WTC11 (cell line): ENCODE data around the gene DNAAF3. TPM values are rescaled to one million over a fixed set of nuclear protein-coding genes. Genes with fewer than 3 reads are reported as not detected.

ENCODE experiments used
- ATAC-seq: fragments of 200-7000 bp; cut with Tn5 transposase; 2 replicates; pipeline ENCODE4 v1.10.0; 2021; ENCODE audit warnings: mild to moderate bottlenecking, moderate library complexity
- CTCF ChIA-PET: fragments of 300-600 bp; sonication (Branson Sonifier 250); formaldehyde crosslinking; loops from one replicate; lab custom pipeline; 2021; ENCODE audit warnings: antibody characterized with exemption; lab: Charles Lee
- POLR2A ChIA-PET: fragments of 350-600 bp; sonication (Branson Sonifier 250); formaldehyde crosslinking; loops from one replicate; lab custom pipeline; 2021; ENCODE audit warnings: antibody characterized with exemption; lab: Charles Lee
- DNase-seq: peaks from one replicate; pipeline ENCODE4 v3.0.0; 2021; ENCODE audit warnings: low spot score
- H3K27ac Mint-ChIP-seq: 2 replicates; pipeline ENCODE4 v1.8.0; 2021; ENCODE audit warnings: mixed read lengths
- H3K27me3 Mint-ChIP-seq: 2 replicates; pipeline ENCODE4 v1.8.0; 2021; ENCODE audit warnings: low read depth, mild to moderate bottlenecking, moderate library complexity, mixed read lengths
- H3K36me3 Mint-ChIP-seq: 2 replicates; pipeline ENCODE4 v1.8.0; 2021; ENCODE audit warnings: mixed read lengths
- H3K4me1 Mint-ChIP-seq: 2 replicates; pipeline ENCODE4 v1.8.0; 2022; ENCODE audit warnings: mixed read lengths
- H3K4me3 Mint-ChIP-seq: 2 replicates; pipeline ENCODE4 v1.8.0; 2021; ENCODE audit warnings: mild to moderate bottlenecking, moderate library complexity, mixed read lengths
- H3K9me3 Mint-ChIP-seq: 2 replicates; pipeline ENCODE4 v1.8.0; 2021; ENCODE audit warnings: mixed read lengths
- ATF6 ChIP-seq: sonication (generic); formaldehyde crosslinking; IDR thresholded peaks from 2 replicates; pipeline ENCODE4 v1.8.1; 2023; ENCODE audit warnings: mild to moderate bottlenecking, missing genetic modification reagents
- ERG ChIP-seq: fragments of 250-450 bp; sonication (Bioruptor Pico); IDR thresholded peaks from 2 replicates; pipeline ENCODE4 v1.8.0; 2021; ENCODE audit warnings: mild to moderate bottlenecking
- FOXJ3 ChIP-seq: sonication (generic); formaldehyde crosslinking; IDR thresholded peaks from 2 replicates; pipeline ENCODE4 v1.9.0; 2021; ENCODE audit warnings: missing genetic modification reagents, mild to moderate bottlenecking, borderline replicate concordance
- IRF2 ChIP-seq: sonication (generic); formaldehyde crosslinking; IDR thresholded peaks from 2 replicates; pipeline ENCODE4 v1.8.0; 2022; ENCODE audit warnings: low read depth, missing genetic modification reagents, borderline replicate concordance
- KAT7 ChIP-seq: sonication (generic); formaldehyde crosslinking; IDR thresholded peaks from 2 replicates; pipeline ENCODE4 v1.8.1; 2023; ENCODE audit warnings: missing genetic modification reagents, mild to moderate bottlenecking, borderline replicate concordance
- NR2C2 ChIP-seq: sonication (generic); formaldehyde crosslinking; IDR thresholded peaks from 2 replicates; pipeline ENCODE4 v1.8.0; 2022; ENCODE audit warnings: mild to moderate bottlenecking, missing genetic modification reagents
- PREB ChIP-seq: sonication (generic); formaldehyde crosslinking; IDR thresholded peaks from 2 replicates; pipeline ENCODE4 v1.8.1; 2022; ENCODE audit warnings: mild to moderate bottlenecking, missing genetic modification reagents, moderate library complexity, borderline replicate concordance
- SMAD4 ChIP-seq: sonication (generic); formaldehyde crosslinking; IDR thresholded peaks from 2 replicates; pipeline ENCODE4 v1.8.0; 2022; ENCODE audit warnings: mild to moderate bottlenecking, missing genetic modification reagents
- TEAD4 ChIP-seq: sonication (generic); formaldehyde crosslinking; IDR thresholded peaks from 2 replicates; pipeline ENCODE4 v1.8.0; 2022; ENCODE audit warnings: mild to moderate bottlenecking, missing genetic modification reagents
- ZNF317 ChIP-seq: sonication (generic); formaldehyde crosslinking; IDR thresholded peaks from 2 replicates; pipeline ENCODE4 v1.8.1; 2023; ENCODE audit warnings: low read depth, mild to moderate bottlenecking, moderate library complexity, missing genetic modification reagents, borderline replicate concordance
- ZNF423 ChIP-seq: fragments of 250-450 bp; sonication (Bioruptor Pico); IDR thresholded peaks from 2 replicates; pipeline ENCODE4 v2.1.2; 2022; ENCODE audit warnings: mild to moderate bottlenecking, moderate library complexity
- ZNF532 ChIP-seq: fragments of 250-450 bp; sonication (Bioruptor Pico); IDR thresholded peaks from 2 replicates; pipeline ENCODE4 v1.9.0; 2021; ENCODE audit warnings: mild to moderate bottlenecking, borderline replicate concordance
- ZNF671 ChIP-seq: fragments of 250-450 bp; sonication (Bioruptor Pico); IDR thresholded peaks from 2 replicates; pipeline ENCODE4 v1.8.0; 2021; ENCODE audit warnings: mild to moderate bottlenecking
- total RNA-seq: library from RNA; stranded (reverse); gene quantifications from 3 replicates; pipeline ENCODE4 v1.2.3, GENCODE V29; 2021
- TF ChIP-seq, protein P1 (sequence below): sonication (generic); formaldehyde crosslinking; IDR thresholded peaks from 2 replicates; pipeline ENCODE4 v1.8.0; 2022; ENCODE audit warnings: missing genetic modification reagents
- TF ChIP-seq, protein P2 (sequence below): fragments of 200-600 bp; IDR thresholded peaks from 2 replicates; pipeline ENCODE4 v1.8.0; 2022; ENCODE audit warnings: antibody characterized with exemption
- TF ChIP-seq, protein P3 (sequence below): fragments of 250-450 bp; sonication (Bioruptor Pico); IDR thresholded peaks from 2 replicates; pipeline ENCODE4 v1.9.0; 2021; ENCODE audit warnings: moderate library complexity, mild to moderate bottlenecking, inconsistent platforms, borderline replicate concordance
- TF ChIP-seq, protein P4 (sequence below): sonication (generic); formaldehyde crosslinking; IDR thresholded peaks from 2 replicates; pipeline ENCODE4 v1.8.1; 2022; ENCODE audit warnings: low read depth, mild to moderate bottlenecking, moderate library complexity, missing genetic modification reagents, borderline replicate concordance

DNAAF3 gene
- total RNA-seq, 1 experiment from 2014 or later = 4.0 TPM

DNA sequence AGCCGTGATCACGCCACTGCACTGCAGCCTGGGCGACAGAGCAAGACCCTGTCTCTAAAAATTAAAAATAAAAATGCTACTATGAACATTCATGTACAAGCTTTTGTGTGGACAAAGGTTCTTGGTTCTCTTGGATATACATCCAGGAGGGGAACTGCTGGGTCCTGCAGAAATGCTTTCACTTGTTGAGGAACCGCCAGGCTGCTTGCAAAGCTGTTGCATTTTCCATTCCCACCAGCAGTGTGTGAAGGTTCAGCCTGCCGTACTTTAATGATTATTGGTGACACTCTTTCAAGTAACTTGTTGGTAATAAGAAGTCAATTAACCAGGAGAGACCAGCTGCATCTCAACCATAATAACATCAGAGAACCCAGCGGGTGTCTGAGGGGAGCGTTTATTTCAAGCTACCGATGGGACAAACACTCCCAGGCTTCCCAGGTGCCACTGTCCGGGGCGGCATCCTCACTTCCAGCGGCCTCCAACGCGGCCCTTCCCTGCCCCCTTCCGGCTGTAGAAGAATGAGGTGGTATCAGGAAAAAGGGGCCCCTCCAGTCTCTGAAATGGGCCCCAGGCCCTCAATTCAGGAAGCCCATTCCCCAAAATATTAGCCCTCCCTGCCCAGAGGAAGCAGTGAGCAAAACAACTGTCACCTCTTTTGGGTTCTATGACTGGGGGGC, 33.8 kb downstream of the DNAAF3 start:
- ChIA-PET POLR2A (interaction anchor here (0.6 to 1.1 kb wide), 3 partner anchors 14 to 15 kb away, joined by 3 read pairs; partner anchors contain the start of gene PPP1R12C), CTCF (interaction anchor here (0.6 to 3.6 kb wide), 11 partner anchors 8 to 252 kb away, joined by 4 to 26 read pairs (median 8); partner anchors contain the start of gene PPP1R12C)
- TF ChIP-seq, protein P1, sequence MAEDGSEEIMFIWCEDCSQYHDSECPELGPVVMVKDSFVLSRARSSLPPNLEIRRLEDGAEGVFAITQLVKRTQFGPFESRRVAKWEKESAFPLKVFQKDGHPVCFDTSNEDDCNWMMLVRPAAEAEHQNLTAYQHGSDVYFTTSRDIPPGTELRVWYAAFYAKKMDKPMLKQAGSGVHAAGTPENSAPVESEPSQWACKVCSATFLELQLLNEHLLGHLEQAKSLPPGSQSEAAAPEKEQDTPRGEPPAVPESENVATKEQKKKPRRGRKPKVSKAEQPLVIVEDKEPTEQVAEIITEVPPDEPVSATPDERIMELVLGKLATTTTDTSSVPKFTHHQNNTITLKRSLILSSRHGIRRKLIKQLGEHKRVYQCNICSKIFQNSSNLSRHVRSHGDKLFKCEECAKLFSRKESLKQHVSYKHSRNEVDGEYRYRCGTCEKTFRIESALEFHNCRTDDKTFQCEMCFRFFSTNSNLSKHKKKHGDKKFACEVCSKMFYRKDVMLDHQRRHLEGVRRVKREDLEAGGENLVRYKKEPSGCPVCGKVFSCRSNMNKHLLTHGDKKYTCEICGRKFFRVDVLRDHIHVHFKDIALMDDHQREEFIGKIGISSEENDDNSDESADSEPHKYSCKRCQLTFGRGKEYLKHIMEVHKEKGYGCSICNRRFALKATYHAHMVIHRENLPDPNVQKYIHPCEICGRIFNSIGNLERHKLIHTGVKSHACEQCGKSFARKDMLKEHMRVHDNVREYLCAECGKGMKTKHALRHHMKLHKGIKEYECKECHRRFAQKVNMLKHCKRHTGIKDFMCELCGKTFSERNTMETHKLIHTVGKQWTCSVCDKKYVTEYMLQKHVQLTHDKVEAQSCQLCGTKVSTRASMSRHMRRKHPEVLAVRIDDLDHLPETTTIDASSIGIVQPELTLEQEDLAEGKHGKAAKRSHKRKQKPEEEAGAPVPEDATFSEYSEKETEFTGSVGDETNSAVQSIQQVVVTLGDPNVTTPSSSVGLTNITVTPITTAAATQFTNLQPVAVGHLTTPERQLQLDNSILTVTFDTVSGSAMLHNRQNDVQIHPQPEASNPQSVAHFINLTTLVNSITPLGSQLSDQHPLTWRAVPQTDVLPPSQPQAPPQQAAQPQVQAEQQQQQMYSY (CRISPR knock-in tag) = no peak
- TF ChIP-seq SMAD4 = no peak
- no peak for TF ChIP-seq KAT7 (CRISPR knock-in tag)
- TF ChIP-seq TEAD4 (CRISPR knock-in tag) = no peak
- TF ChIP-seq, protein P2, sequence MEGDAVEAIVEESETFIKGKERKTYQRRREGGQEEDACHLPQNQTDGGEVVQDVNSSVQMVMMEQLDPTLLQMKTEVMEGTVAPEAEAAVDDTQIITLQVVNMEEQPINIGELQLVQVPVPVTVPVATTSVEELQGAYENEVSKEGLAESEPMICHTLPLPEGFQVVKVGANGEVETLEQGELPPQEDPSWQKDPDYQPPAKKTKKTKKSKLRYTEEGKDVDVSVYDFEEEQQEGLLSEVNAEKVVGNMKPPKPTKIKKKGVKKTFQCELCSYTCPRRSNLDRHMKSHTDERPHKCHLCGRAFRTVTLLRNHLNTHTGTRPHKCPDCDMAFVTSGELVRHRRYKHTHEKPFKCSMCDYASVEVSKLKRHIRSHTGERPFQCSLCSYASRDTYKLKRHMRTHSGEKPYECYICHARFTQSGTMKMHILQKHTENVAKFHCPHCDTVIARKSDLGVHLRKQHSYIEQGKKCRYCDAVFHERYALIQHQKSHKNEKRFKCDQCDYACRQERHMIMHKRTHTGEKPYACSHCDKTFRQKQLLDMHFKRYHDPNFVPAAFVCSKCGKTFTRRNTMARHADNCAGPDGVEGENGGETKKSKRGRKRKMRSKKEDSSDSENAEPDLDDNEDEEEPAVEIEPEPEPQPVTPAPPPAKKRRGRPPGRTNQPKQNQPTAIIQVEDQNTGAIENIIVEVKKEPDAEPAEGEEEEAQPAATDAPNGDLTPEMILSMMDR = no peak
- TF ChIP-seq ZNF423 (CRISPR knock-in tag) = no peak
- TF ChIP-seq ZNF317 (CRISPR knock-in tag) = no peak
- TF ChIP-seq PREB = no peak
- TF ChIP-seq ATF6 (CRISPR knock-in tag) = no peak
- no peak for TF ChIP-seq NR2C2 (CRISPR knock-in tag)
- TF ChIP-seq ZNF671 (CRISPR knock-in tag) = no peak
- TF ChIP-seq FOXJ3 = no peak
- no peak for TF ChIP-seq ZNF532 (CRISPR knock-in tag)
- TF ChIP-seq, protein P3, sequence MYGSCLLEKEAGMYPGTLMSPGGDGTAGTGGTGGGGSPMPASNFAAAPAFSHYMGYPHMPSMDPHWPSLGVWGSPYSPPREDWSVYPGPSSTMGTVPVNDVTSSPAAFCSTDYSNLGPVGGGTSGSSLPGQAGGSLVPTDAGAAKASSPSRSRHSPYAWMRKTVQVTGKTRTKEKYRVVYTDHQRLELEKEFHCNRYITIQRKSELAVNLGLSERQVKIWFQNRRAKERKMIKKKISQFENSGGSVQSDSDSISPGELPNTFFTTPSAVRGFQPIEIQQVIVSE (CRISPR knock-in tag) = no peak
- no peak for TF ChIP-seq IRF2 (CRISPR knock-in tag)
- TF ChIP-seq, protein P4, sequence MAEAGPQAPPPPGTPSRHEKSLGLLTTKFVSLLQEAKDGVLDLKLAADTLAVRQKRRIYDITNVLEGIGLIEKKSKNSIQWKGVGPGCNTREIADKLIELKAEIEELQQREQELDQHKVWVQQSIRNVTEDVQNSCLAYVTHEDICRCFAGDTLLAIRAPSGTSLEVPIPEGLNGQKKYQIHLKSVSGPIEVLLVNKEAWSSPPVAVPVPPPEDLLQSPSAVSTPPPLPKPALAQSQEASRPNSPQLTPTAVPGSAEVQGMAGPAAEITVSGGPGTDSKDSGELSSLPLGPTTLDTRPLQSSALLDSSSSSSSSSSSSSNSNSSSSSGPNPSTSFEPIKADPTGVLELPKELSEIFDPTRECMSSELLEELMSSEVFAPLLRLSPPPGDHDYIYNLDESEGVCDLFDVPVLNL (CRISPR knock-in tag) = no peak
- no peak for TF ChIP-seq ERG (CRISPR knock-in tag)
- H3K27me3 Mint-ChIP-seq = peaks cover 4% of the 10 kb centered on the region
- no peaks in the 10 kb centered on the region for H3K9me3 Mint-ChIP-seq
- H3K4me1 Mint-ChIP-seq = peaks cover 23% of the 10 kb centered on the region
- H3K36me3 Mint-ChIP-seq = peaks cover 3% of the 10 kb centered on the region; the same call in 1 of the 2 replicates
- DNase-seq (no peak), ATAC-seq (peak; percentile 66)
- H3K27ac Mint-ChIP-seq = 0 out of 2 replicates have a peak overlapping the region, but pooled peaks have one; percentile 22
- no peak overlapping the region for H3K4me3 Mint-ChIP-seq
